Astrocyte (in vitro differentiated cells and primary cell): ENCODE results near the gene COL4A4. TPM values are rescaled to one million over a fixed set of nuclear protein-coding genes. Genes with fewer than 3 reads are reported as not detected.

ENCODE experiments used
- DNase-seq: peaks from one replicate; pipeline ENCODE4 v3.0.0-alpha.2; 2010; ENCODE audit warnings: low read depth
- FAIRE-seq: peaks from 2 replicates; lab custom pipeline; 2011; peaks lifted over from hg19 to GRCh38; lab: Jason Lieb, UNC
- H2AFZ ChIP-seq: 2 replicates; pipeline ENCODE4 v1.6.0; 2012; ENCODE audit warnings: low read depth, low read length, inconsistent platforms
- H3K27ac ChIP-seq: 2 replicates; pipeline ENCODE4 v1.5.1; 2011; ENCODE audit warnings: low read depth, low read length, inconsistent platforms
- H3K27me3 ChIP-seq: 2 replicates; pipeline ENCODE4 v1.6.0; 2011; ENCODE audit warnings: low read length, inconsistent platforms; ENCODE audit not compliant: insufficient read depth
- H3K36me3 ChIP-seq: 2 replicates; pipeline ENCODE4 v1.5.1; 2011; ENCODE audit warnings: low read length, inconsistent platforms; ENCODE audit not compliant: insufficient read depth
- H3K4me1 ChIP-seq: 2 replicates; pipeline ENCODE4 v1.5.1; 2011; ENCODE audit warnings: low read length, inconsistent platforms; ENCODE audit not compliant: insufficient read depth
- H3K4me2 ChIP-seq: 2 replicates; pipeline ENCODE4 v1.6.0; 2012; ENCODE audit warnings: low read length, inconsistent platforms
- H3K4me3 ChIP-seq: 2 replicates; pipeline ENCODE4 v1.5.1; 2011; ENCODE audit warnings: low read depth, mild to moderate bottlenecking, low read length, inconsistent platforms; ENCODE audit not compliant: insufficient read depth
- H3K79me2 ChIP-seq: 2 replicates; pipeline ENCODE4 v1.6.0; 2012; ENCODE audit warnings: mild to moderate bottlenecking, low read length, inconsistent platforms; ENCODE audit not compliant: insufficient read depth
- H3K9ac ChIP-seq: 2 replicates; pipeline ENCODE4 v1.6.0; 2012; ENCODE audit warnings: mild to moderate bottlenecking, low read length, inconsistent platforms
- H3K9me3 ChIP-seq: 2 replicates; pipeline ENCODE4 v1.5.1; 2012; ENCODE audit warnings: low read depth, mild to moderate bottlenecking, low read length, inconsistent platforms; ENCODE audit not compliant: insufficient read depth
- H4K20me1 ChIP-seq: 2 replicates; pipeline ENCODE4 v1.6.0; 2012; ENCODE audit warnings: low read length, inconsistent platforms; ENCODE audit not compliant: insufficient read depth
- H3K27ac Mint-ChIP-seq: one replicate; pipeline ENCODE4 v1.8.0; 2021; ENCODE audit warnings: mild to moderate bottlenecking, mixed read lengths; ENCODE audit not compliant: unreplicated experiment
- H3K27me3 Mint-ChIP-seq: one replicate; pipeline ENCODE4 v1.8.0; 2021; ENCODE audit warnings: low read depth, mixed read lengths; ENCODE audit not compliant: unreplicated experiment
- H3K36me3 Mint-ChIP-seq: one replicate; pipeline ENCODE4 v1.8.0; 2021; ENCODE audit warnings: low read depth, mixed read lengths; ENCODE audit not compliant: unreplicated experiment
- H3K4me1 Mint-ChIP-seq: one replicate; pipeline ENCODE4 v1.8.0; 2021; ENCODE audit warnings: low read depth, mixed read lengths; ENCODE audit not compliant: unreplicated experiment
- H3K4me3 Mint-ChIP-seq: one replicate; pipeline ENCODE4 v1.8.0; 2021; ENCODE audit warnings: mild to moderate bottlenecking, moderate library complexity, mixed read lengths; ENCODE audit not compliant: unreplicated experiment
- H3K9me3 Mint-ChIP-seq: one replicate; pipeline ENCODE4 v1.8.0; 2021; ENCODE audit warnings: mild to moderate bottlenecking, mixed read lengths; ENCODE audit not compliant: unreplicated experiment
- EZH2 ChIP-seq: IDR thresholded peaks from 2 replicates; pipeline ENCODE4 v1.6.1; 2012; ENCODE audit warnings: mild to moderate bottlenecking, low read length, inconsistent platforms; ENCODE audit not compliant: insufficient read depth
- total RNA-seq: library from RNA; stranded (reverse); gene quantifications from 2 replicates; pipeline ENCODE4 v1.2.1, GENCODE V29; 2021
- TF ChIP-seq, protein P1 (sequence below): IDR thresholded peaks from 2 replicates; pipeline ENCODE4 v1.5.1; 2011; ENCODE audit warnings: low read depth, mild to moderate bottlenecking, inconsistent platforms, low read length, moderate library complexity; ENCODE audit not compliant: insufficient read depth

Gene COL4A4
- total RNA-seq, 1 donor from 2014 or later: 0.36 TPM

DNA sequence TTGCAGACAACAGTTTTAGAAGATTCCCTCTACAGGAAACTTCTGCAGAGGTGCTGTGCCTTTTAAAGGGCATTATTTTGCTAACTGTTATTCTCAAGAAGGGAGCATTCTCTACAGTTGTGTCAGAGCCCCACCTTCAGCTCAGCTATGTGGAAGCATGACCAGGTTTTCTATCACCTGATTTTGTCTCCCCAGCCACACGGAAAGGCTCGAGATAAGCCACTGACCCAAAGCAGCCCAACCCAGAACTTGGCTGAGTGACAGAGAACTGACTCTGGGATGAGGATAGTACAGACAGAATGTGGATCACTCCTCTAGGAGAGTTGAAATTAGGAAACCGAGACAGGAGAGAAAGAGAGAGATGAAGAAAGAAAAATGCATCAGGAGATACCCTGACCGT, 10.7 kb downstream of the COL4A4 start:
- no peaks in the 10 kb centered on the region for H3K9me3 ChIP-seq
- peak overlapping the region; percentile 16 for H3K4me3 Mint-ChIP-seq
- no peak overlapping the region for H3K27ac Mint-ChIP-seq
- no peak for DNase-seq
- no peak for FAIRE-seq
- no peak overlapping the region for H3K4me2 ChIP-seq
- H3K9me3 Mint-ChIP-seq: no peaks in the 10 kb centered on the region
- H3K4me3 ChIP-seq: no peak overlapping the region
- H3K27ac ChIP-seq: no peak overlapping the region
- TF ChIP-seq, protein P1, sequence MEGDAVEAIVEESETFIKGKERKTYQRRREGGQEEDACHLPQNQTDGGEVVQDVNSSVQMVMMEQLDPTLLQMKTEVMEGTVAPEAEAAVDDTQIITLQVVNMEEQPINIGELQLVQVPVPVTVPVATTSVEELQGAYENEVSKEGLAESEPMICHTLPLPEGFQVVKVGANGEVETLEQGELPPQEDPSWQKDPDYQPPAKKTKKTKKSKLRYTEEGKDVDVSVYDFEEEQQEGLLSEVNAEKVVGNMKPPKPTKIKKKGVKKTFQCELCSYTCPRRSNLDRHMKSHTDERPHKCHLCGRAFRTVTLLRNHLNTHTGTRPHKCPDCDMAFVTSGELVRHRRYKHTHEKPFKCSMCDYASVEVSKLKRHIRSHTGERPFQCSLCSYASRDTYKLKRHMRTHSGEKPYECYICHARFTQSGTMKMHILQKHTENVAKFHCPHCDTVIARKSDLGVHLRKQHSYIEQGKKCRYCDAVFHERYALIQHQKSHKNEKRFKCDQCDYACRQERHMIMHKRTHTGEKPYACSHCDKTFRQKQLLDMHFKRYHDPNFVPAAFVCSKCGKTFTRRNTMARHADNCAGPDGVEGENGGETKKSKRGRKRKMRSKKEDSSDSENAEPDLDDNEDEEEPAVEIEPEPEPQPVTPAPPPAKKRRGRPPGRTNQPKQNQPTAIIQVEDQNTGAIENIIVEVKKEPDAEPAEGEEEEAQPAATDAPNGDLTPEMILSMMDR: no peak
- no peak for TF ChIP-seq EZH2
- no peak overlapping the region for H3K9ac ChIP-seq
- no peak overlapping the region for H2AFZ ChIP-seq
- H3K79me2 ChIP-seq: no peaks in the 10 kb centered on the region
- H3K4me1 Mint-ChIP-seq: peaks cover 15% of the 10 kb centered on the region
- H4K20me1 ChIP-seq: no peaks in the 10 kb centered on the region
- H3K36me3 ChIP-seq: no peaks in the 10 kb centered on the region
- peaks cover 4% of the 10 kb centered on the region for H3K4me1 ChIP-seq
- H3K27me3 ChIP-seq: no peaks in the 10 kb centered on the region
- H3K27me3 Mint-ChIP-seq: no peaks in the 10 kb centered on the region
- no peaks in the 10 kb centered on the region for H3K36me3 Mint-ChIP-seq

DNA sequence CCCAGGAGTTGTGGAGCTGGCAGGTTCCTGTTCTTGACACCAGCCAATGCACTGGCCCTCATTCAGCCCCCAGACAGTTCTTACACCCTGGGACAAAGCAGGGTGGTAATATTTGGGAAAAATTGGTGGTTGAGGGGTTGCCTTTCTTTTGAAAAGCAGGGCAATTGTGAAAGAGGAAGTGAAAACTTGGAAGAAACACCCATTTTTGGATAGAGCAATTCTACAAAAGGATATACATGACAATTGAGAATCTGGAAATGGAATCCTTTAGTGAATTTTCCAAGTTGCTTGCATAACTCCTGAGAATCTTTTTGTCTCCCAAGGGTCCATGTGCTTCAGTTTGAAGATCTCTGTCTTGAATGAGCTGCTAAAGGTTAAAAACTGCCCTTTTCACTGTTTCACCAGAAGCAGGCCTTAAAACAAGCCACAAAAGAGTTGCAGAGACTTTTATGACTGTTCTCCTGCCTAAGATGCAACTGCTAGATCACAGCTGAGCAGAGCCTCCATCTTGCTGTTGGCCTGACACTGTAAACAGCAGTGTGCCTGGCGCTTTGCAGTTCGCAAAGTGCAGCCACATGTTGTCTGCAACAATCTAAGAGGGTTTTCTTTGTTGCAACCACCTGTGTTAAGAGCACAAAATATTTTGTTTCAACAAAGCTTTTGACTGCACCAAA, 11.8 kb downstream of the COL4A4 start:
- no peak for DNase-seq
- H3K9me3 Mint-ChIP-seq: no peaks in the 10 kb centered on the region
- H3K27me3 Mint-ChIP-seq: no peaks in the 10 kb centered on the region
- Histone ChIP-seq H3K4me2 (no peak overlapping the region), H3K9ac (no peak overlapping the region), H4K20me1 (no peaks in the 10 kb centered on the region), H3K4me3 (no peak overlapping the region), H3K27ac (no peak overlapping the region), H3K4me1 (peaks cover 4% of the 10 kb centered on the region), H3K36me3 (no peaks in the 10 kb centered on the region), H3K79me2 (no peaks in the 10 kb centered on the region), H3K27me3 (no peaks in the 10 kb centered on the region), H3K9me3 (no peaks in the 10 kb centered on the region), H2AFZ (no peak overlapping the region)
- TF ChIP-seq, protein P1: no peak
- TF ChIP-seq EZH2: no peak
- FAIRE-seq: no peak
- H3K4me3 Mint-ChIP-seq: no peak overlapping the region
- H3K27ac Mint-ChIP-seq: no peak overlapping the region
- H3K36me3 Mint-ChIP-seq: no peaks in the 10 kb centered on the region
- peaks cover 16% of the 10 kb centered on the region for H3K4me1 Mint-ChIP-seq

DNA sequence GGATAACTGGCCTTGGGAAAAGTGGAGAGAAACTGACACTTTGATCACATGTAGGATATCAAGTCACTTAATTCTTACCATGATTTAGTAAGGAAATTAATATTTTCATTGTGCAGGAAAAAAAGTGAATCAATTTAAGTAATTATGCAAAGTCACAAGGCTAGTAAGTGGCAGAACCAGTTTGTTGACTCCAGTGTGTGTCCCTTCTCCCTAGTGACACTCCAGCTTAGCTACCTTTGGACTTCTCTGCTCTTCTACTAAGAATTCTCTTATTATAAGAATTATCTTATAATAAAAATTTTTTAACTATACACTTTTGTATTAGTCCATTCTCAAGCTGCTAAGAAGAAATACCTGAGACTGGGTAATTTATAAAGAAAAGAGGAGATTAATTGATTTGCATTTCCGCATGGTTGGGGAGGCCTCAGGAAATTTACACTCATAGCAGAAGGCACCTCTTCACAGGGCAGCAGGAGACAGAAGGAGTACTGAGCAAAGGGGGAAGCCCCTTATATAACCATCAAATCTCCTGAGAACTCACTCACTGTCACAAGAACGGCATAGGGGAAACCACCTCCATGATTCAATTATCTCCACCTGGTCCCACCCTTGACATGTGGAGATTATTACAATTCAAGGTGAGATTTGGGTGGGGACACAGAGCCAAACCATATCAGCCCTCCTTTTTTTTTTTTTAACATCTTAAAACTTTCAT, 13.6 kb downstream of the COL4A4 start:
- Histone ChIP-seq H3K4me1 (peaks cover 4% of the 10 kb centered on the region), H3K9ac (no peak overlapping the region), H3K27me3 (no peaks in the 10 kb centered on the region), H3K36me3 (no peaks in the 10 kb centered on the region), H3K4me2 (no peak overlapping the region), H3K27ac (no peak overlapping the region), H3K79me2 (no peaks in the 10 kb centered on the region), H4K20me1 (no peaks in the 10 kb centered on the region), H3K4me3 (no peak overlapping the region), H3K9me3 (no peaks in the 10 kb centered on the region), H2AFZ (no peak overlapping the region)
- Mint-ChIP-seq H3K27me3 (no peaks in the 10 kb centered on the region), H3K36me3 (no peaks in the 10 kb centered on the region), H3K27ac (no peak overlapping the region), H3K4me1 (peaks cover 17% of the 10 kb centered on the region), H3K4me3 (no peak overlapping the region), H3K9me3 (peaks cover 2% of the 10 kb centered on the region)
- no peak for FAIRE-seq
- no peak for DNase-seq
- no peak for TF ChIP-seq EZH2
